SU-DHL-6 (cell line): ENCODE measurements around the gene RGS3.
"Not testable (repeated sequence)": the region's sequence is repeated elsewhere in the genome, so short reads cannot be mapped to it uniquely, and the experiment has no call there.

Experiments
- H2AFZ ChIP-seq: fragments of 200-600 bp; sonication (generic); 2 replicates; pipeline ENCODE4 v1.6.1; 2014; ENCODE audit warnings: low read depth, mild to moderate bottlenecking, moderate library complexity, mixed read lengths, antibody characterized with exemption, low read length; ENCODE audit not compliant: severe bottlenecking
- H3F3A ChIP-seq: fragments of 200-600 bp; shearing (Covaris generic); 2 replicates; pipeline ENCODE4 v1.6.0; 2016; ENCODE audit warnings: antibody characterized with exemption, mild to moderate bottlenecking; ENCODE audit not compliant: insufficient read depth
- H3K27ac ChIP-seq: fragments of 200-600 bp; sonication (generic); 2 replicates; pipeline ENCODE4 v1.5.1; 2016; ENCODE audit warnings: low read depth, mild to moderate bottlenecking, low read length, moderate library complexity, mixed read lengths
- H3K27me3 ChIP-seq: fragments of 200-600 bp; sonication (generic), shearing (Covaris generic); 2 replicates; pipeline ENCODE4 v1.6.0; 2014; ENCODE audit warnings: mild to moderate bottlenecking, low read length
- H3K36me3 ChIP-seq: fragments of 200-600 bp; sonication (generic); 2 replicates; pipeline ENCODE4 v1.6.1; 2014; ENCODE audit warnings: mild to moderate bottlenecking, low read length, mixed read lengths
- H3K4me2 ChIP-seq: fragments of 300-600, 200-600 bp; shearing (Covaris generic), sonication (generic); 2 replicates; pipeline ENCODE4 v1.6.0; 2014; ENCODE audit warnings: low read length, low read depth, mild to moderate bottlenecking; ENCODE audit not compliant: poor library complexity, severe bottlenecking
- H3K4me3 ChIP-seq: fragments of 200-600 bp; sonication (generic); 2 replicates; pipeline ENCODE4 v1.5.1; 2014; ENCODE audit warnings: antibody characterized with exemption, low read length, mild to moderate bottlenecking, mixed read lengths; ENCODE audit not compliant: insufficient read depth, poor library complexity, severe bottlenecking
- H3K79me2 ChIP-seq: fragments of 200-600 bp; sonication (generic); 2 replicates; pipeline ENCODE4 v1.6.1; 2014; ENCODE audit warnings: mild to moderate bottlenecking, low read length, moderate library complexity; ENCODE audit not compliant: insufficient read depth
- H3K9ac ChIP-seq: fragments of 200-600 bp; sonication (generic); 2 replicates; pipeline ENCODE4 v1.7.0; 2014; ENCODE audit warnings: mild to moderate bottlenecking, low read length
- H3K9me2 ChIP-seq: fragments of 200-600 bp; sonication (generic); replicated peaks from 2 replicates; pipeline ENCODE4 v1.6.1; 2014; ENCODE audit warnings: low read length; ENCODE audit not compliant: insufficient read depth
- H3K9me3 ChIP-seq: fragments of 200-600 bp; sonication (generic); 2 replicates; pipeline ENCODE4 v1.6.1; 2014; ENCODE audit warnings: low read length, mixed read lengths; ENCODE audit not compliant: insufficient read depth
- H4K20me1 ChIP-seq: fragments of 200-600 bp; sonication (generic); 2 replicates; pipeline ENCODE4 v1.6.1; 2014; ENCODE audit warnings: low read depth, mild to moderate bottlenecking, antibody characterized with exemption, low read length, moderate library complexity, mixed read lengths
- EZH2phosphoT487 ChIP-seq: fragments of 200-600 bp; sonication (generic), shearing (Covaris generic); conservative IDR thresholded peaks from 2 replicates; pipeline ENCODE4 v1.6.1; 2018; ENCODE audit warnings: mild to moderate bottlenecking, antibody characterized with exemption, low read length, moderate library complexity, mixed read lengths
- TF ChIP-seq, protein P1 (sequence below): fragments of 200-600 bp; sonication (generic); IDR thresholded peaks from one replicate; pipeline ENCODE4 v1.5.1; 2017; ENCODE audit warnings: antibody characterized with exemption, mild to moderate bottlenecking, low read length, moderate library complexity; ENCODE audit not compliant: insufficient read depth, poor library complexity, severe bottlenecking

Gene RGS3

DNA sequence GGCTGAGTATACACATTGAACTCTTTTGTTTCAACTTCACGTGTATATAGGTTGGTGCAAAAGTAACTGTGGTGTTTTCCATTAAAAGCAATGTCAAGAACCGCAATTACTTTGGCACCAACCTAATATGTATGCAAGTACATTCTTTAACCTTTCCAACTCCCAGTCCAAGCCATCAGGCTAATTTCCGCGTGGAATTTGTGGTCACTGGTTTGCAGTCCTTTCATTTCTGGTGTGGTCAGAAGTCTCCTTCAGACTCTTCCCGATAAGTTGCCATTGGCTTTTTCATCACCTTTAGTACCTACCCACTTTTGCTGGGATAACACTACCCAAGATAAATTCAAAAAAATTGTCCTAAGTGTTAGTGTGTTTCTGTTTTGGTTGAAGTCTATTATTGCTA lies 84.0 kb downstream of the RGS3 start:
- Histone ChIP-seq H3K79me2 (no peaks in the 10 kb centered on the region), H3K9me3 (no peaks in the 10 kb centered on the region), H3K27ac (no peak overlapping the region), H2AFZ (no peak overlapping the region), H3K27me3 (no peaks in the 10 kb centered on the region), H4K20me1 (no peaks in the 10 kb centered on the region), H3K9ac (no peak overlapping the region), H3K36me3 (no peaks in the 10 kb centered on the region), H3K4me2 (no peak overlapping the region), H3K4me3 (no peak overlapping the region), H3F3A (no peaks in the 10 kb centered on the region), H3K9me2 (no peaks in the 10 kb centered on the region)
- no peak for TF ChIP-seq EZH2phosphoT487
- TF ChIP-seq, protein P1, sequence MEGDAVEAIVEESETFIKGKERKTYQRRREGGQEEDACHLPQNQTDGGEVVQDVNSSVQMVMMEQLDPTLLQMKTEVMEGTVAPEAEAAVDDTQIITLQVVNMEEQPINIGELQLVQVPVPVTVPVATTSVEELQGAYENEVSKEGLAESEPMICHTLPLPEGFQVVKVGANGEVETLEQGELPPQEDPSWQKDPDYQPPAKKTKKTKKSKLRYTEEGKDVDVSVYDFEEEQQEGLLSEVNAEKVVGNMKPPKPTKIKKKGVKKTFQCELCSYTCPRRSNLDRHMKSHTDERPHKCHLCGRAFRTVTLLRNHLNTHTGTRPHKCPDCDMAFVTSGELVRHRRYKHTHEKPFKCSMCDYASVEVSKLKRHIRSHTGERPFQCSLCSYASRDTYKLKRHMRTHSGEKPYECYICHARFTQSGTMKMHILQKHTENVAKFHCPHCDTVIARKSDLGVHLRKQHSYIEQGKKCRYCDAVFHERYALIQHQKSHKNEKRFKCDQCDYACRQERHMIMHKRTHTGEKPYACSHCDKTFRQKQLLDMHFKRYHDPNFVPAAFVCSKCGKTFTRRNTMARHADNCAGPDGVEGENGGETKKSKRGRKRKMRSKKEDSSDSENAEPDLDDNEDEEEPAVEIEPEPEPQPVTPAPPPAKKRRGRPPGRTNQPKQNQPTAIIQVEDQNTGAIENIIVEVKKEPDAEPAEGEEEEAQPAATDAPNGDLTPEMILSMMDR: no peak

DNA sequence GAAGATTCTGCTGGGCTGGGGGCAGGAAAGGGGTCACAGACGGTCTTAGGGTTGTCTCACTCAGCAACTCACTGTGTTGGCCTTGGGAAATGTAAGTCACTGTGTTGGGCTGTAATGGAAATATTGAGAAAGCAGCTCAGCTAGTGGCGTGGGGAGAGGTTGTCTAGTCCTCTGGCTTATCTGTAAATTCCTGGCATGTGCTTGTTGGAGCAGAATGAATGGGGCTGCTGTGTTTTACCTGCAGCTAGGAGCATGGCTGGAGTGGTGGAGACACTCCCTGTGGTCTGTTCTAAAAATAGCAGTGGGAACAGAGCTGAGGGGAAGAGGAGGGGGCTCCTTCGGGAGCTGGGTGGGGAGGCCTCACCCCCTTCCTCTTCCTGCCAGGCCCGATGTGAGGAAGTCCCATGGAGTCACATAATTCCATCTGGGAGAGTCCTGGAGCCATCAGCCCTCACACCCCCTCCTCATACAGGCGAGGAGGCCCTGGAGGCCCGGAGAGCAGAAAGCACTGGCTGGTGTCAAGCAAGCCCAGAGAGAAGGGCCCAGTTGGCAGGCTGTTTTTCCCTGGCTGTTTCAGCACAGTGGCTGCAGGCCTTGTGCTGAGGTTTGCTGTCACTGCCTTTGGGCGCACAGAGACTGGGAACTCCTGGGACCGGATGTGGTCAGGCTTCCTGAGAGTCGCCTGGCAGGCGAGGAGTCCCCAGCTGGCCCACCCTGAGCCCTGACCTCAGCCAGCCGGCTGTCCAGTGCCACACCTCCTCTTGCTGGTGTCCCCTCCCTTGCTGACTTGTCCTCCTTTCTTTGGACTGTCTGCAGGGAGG lies 84.9 kb downstream of the RGS3 start:
- H3K27me3 ChIP-seq: no peaks in the 10 kb centered on the region
- no peaks in the 10 kb centered on the region for H3K9me3 ChIP-seq
- H3K4me3 ChIP-seq: no peak overlapping the region
- H3K79me2 ChIP-seq: no peaks in the 10 kb centered on the region
- H3F3A ChIP-seq: no peaks in the 10 kb centered on the region
- no peaks in the 10 kb centered on the region for H3K36me3 ChIP-seq
- no peak overlapping the region for H3K4me2 ChIP-seq
- no peak overlapping the region for H3K9ac ChIP-seq
- H3K27ac ChIP-seq: no peak overlapping the region
- H3K9me2 ChIP-seq: no peaks in the 10 kb centered on the region
- TF ChIP-seq, protein P1: no peak
- no peak for TF ChIP-seq EZH2phosphoT487
- H4K20me1 ChIP-seq: no peaks in the 10 kb centered on the region
- H2AFZ ChIP-seq: no peak overlapping the region

GRCh38 chr9:113549892-113550291 lies 86.4 kb downstream of the RGS3 start:
- H3K4me3 ChIP-seq, H3K27ac ChIP-seq, H3K4me2 ChIP-seq, H3K9ac ChIP-seq, H3F3A ChIP-seq, H3K9me3 ChIP-seq, H3K9me2 ChIP-seq, H3K79me2 ChIP-seq, H2AFZ ChIP-seq, H3K36me3 ChIP-seq, H4K20me1 ChIP-seq, H3K27me3 ChIP-seq: not testable (repeated sequence)

DNA sequence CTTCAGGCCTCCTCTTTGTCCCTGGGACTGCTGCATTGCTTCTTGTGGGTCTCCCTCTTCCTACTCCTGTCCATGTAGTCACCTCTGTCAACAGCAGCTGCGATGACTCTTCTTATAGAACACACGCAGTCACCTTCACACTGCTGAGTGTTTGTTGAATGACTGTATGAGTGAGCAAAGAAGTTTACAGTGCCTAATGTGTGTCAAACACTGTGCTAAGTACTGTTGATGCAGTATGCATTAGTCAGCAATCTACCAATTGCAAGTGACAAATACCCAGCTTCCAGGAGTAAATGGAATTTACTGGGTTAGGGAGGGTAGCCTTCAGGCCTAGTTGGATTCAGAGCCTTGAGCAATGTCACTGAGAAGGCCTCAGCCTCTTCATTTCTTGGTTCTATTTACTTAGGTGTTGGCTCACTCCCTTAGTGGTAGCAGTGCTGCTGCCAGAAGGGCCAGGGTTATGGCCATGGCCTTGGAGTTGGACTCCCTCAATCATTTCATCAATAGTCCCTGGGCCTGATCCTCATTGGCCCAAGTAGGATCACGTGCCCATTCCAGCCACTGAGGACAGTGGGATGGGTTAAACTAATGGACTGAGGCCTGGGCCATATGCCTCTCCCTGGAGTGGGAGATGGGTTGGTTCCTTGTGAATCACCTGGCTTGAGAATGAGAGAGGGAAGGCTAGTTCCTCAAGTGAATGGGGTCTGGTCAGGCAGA lies 93.5 kb downstream of the RGS3 start:
- Histone ChIP-seq H3K9ac (no peak overlapping the region), H3K79me2 (no peaks in the 10 kb centered on the region), H3K9me3 (no peaks in the 10 kb centered on the region), H4K20me1 (no peaks in the 10 kb centered on the region), H3K36me3 (no peaks in the 10 kb centered on the region), H3K4me2 (no peak overlapping the region), H3K4me3 (no peak overlapping the region), H3F3A (no peaks in the 10 kb centered on the region), H2AFZ (no peak overlapping the region), H3K27me3 (no peaks in the 10 kb centered on the region), H3K9me2 (no peaks in the 10 kb centered on the region), H3K27ac (no peak overlapping the region)
- TF ChIP-seq, protein P1: no peak
- no peak for TF ChIP-seq EZH2phosphoT487
